ENCODE measurements around the gene SLC20A1.

The SLC20A1 gene, protein sequence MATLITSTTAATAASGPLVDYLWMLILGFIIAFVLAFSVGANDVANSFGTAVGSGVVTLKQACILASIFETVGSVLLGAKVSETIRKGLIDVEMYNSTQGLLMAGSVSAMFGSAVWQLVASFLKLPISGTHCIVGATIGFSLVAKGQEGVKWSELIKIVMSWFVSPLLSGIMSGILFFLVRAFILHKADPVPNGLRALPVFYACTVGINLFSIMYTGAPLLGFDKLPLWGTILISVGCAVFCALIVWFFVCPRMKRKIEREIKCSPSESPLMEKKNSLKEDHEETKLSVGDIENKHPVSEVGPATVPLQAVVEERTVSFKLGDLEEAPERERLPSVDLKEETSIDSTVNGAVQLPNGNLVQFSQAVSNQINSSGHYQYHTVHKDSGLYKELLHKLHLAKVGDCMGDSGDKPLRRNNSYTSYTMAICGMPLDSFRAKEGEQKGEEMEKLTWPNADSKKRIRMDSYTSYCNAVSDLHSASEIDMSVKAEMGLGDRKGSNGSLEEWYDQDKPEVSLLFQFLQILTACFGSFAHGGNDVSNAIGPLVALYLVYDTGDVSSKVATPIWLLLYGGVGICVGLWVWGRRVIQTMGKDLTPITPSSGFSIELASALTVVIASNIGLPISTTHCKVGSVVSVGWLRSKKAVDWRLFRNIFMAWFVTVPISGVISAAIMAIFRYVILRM

DNA sequence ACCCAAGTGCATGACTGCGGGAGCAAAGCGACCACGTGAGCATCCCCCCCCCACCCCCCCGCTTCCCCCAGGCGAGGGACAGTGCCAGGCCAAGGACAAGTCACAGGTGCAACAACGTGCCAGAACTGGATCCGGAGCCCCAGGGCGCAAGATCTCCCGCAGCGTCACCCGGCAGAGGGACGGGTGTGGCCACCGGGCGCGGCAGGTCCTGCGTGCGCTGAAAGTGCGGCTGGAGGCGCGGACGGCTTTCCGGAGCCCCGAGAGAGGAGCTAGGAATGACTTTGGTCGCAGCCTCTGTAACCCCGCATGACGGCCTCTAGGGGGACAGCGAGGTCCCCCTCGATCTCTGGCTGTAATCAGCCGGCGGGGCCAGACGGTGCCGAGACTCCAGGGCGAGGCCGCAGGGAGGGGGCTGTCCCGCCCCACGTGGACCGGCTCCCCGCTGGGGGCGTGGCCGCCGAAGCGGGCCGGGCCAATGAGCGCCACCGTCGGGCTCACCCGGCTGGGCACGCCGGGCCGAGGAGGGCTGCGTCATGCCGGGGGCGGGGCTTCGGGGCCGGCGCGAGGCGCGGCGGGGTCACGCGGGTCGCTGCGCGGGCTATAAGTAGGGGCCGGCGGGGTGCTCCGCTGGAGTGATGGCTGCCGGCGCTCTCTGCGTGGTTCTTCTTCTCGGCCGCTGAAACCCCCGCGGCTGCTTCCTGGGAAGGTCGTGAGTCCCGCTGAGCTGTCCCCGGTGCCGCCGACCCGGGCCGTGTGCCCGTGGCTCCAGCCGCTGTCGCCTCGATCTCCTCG is at the start of gene SLC20A1:
SLC20A1 (plus strand) TSS at position 630 of the 792 bp plus-strand sequence. CDS start 890 bp downstream, outside the sequence.
- in situ Hi-C loops (cut with MboI; ENCODE audit: low sequenced_read_pairs, unreplicated experiment), result no loop called here
- TF ChIP-seq, protein P1, sequence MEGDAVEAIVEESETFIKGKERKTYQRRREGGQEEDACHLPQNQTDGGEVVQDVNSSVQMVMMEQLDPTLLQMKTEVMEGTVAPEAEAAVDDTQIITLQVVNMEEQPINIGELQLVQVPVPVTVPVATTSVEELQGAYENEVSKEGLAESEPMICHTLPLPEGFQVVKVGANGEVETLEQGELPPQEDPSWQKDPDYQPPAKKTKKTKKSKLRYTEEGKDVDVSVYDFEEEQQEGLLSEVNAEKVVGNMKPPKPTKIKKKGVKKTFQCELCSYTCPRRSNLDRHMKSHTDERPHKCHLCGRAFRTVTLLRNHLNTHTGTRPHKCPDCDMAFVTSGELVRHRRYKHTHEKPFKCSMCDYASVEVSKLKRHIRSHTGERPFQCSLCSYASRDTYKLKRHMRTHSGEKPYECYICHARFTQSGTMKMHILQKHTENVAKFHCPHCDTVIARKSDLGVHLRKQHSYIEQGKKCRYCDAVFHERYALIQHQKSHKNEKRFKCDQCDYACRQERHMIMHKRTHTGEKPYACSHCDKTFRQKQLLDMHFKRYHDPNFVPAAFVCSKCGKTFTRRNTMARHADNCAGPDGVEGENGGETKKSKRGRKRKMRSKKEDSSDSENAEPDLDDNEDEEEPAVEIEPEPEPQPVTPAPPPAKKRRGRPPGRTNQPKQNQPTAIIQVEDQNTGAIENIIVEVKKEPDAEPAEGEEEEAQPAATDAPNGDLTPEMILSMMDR (IDR thresholded peaks at IDR 0.05; ENCODE audit: borderline replicate concordance, control extremely low read depth, extremely low read depth, insufficient read depth, missing control alignments), result peak; percentile 33
- peak; percentile 99 for DNase-seq (ENCODE audit: low spot score)

DNA sequence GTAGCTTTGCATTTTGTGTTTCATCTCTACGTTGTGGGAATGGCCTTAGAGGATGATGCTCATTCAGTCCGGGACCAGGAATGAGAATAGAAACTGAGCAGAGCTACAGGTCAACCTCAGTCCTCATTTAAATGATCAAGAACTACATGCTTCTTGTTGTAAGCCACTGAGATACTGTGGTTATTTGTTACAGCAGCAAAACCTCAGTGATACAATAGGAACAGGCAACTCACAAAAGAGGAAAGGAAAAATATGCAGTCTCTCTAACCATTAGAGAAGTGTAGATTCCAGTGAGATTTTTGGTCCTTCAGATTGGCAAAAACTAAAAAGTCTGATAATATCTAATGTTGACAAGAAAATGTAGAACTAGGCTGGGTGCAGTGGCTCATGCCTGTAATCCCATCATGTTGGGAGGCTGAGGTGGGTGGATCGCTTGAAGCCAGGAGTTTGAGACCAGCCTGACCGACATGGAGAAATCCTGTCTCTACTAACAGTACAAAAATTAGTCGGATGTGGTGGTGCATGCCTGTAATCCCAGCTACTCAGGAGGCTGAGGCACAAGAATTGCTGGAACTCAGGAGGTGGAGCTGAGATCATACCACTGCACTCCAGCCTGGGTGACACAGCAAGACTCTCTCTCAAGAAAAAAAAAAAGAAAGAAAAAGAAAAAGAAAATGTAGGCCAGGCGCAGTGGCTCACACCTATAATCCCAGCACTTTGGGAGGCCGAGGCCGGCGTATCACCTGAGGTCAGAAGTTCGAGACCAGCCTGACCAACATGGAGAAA is 48.0 kb upstream of the SLC20A1 start:
- in situ Hi-C loops (cut with MboI; ENCODE audit: low sequenced_read_pairs, unreplicated experiment), result loop anchor here (10.0 kb wide), 1 partner anchor 137 kb away; no protein-coding TSS in a partner anchor
- DNase-seq (ENCODE audit: low spot score), result no peak
- TF ChIP-seq, protein P1 (IDR thresholded peaks at IDR 0.05; ENCODE audit: borderline replicate concordance, control extremely low read depth, extremely low read depth, insufficient read depth, missing control alignments), result no peak

DNA sequence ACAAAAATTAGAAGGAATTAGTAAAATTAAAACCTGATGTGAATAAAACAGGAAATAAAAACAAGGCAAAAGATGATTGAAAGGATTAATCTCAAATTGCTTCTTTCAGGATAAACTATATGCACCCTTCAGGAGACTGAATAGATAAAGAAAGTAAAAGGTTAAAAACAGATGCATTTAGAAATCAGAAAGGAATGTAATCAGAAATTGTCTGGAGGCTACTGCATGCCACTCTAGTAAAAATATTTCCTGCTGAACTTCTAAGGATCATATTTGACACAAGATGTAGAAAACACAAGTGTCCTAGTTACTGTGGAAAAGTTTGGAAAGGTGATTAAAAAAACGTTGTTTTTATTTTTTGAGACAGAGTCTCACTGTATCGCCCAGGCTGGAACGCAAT is 45.1 kb upstream of the SLC20A1 start:
- TF ChIP-seq, protein P1 (IDR thresholded peaks at IDR 0.05; ENCODE audit: borderline replicate concordance, control extremely low read depth, extremely low read depth, insufficient read depth, missing control alignments), result no peak
- no peak for DNase-seq (ENCODE audit: low spot score)
- in situ Hi-C loops (cut with MboI; ENCODE audit: low sequenced_read_pairs, unreplicated experiment), result loop anchor here (25.0 kb wide), 1 partner anchor 287 kb away; no protein-coding TSS in a partner anchor

DNA sequence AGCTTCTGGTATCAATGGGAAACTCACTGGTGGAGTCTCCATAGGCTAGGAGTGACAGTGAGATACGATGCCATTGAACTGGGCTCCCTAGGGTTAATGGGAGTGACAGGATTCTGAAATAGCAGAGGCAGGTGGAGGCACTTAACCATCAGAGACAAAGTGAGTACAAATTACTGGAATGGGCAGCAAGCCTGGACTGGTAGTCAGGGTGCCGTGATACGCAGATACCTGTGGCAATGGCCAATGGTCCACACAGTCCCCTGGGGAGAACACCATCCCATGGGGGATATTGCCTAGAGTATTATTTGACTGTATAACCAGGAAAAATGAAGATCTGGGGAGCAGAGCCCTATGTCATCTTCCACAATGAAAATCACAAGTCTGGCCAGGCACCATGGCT is 44.0 kb upstream of the SLC20A1 start:
- in situ Hi-C loops (cut with MboI; ENCODE audit: low sequenced_read_pairs, unreplicated experiment), result loop anchor here (25.0 kb wide), 1 partner anchor 286 kb away; no protein-coding TSS in a partner anchor
- TF ChIP-seq, protein P1 (IDR thresholded peaks at IDR 0.05; ENCODE audit: borderline replicate concordance, control extremely low read depth, extremely low read depth, insufficient read depth, missing control alignments), result no peak

DNA sequence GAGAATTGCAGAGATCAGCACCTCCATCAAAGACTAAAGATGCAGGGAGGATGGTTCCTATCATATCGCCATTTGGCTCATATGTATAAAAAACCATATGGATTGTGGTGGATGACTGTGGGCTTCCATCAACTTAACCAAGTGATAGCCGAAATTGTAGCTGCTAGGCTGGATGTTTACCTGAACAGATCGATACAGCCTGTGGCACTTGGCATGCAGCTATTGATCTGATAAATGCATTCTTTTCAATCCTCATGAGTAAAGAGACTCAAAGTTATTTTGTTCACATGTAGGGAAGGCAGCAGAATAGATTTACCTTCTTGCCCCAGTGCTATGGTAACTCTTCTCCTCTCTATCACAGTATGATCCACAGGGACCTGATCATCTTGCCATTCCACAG is 42.8 kb upstream of the SLC20A1 start:
- in situ Hi-C loops (cut with MboI; ENCODE audit: low sequenced_read_pairs, unreplicated experiment), result loop anchor here (25.0 kb wide), 1 partner anchor 284 kb away; no protein-coding TSS in a partner anchor
- TF ChIP-seq, protein P1 (IDR thresholded peaks at IDR 0.05; ENCODE audit: borderline replicate concordance, control extremely low read depth, extremely low read depth, insufficient read depth, missing control alignments), result no peak
- DNase-seq (ENCODE audit: low spot score), result no peak

More for the DNA sequence above, 44.0 kb upstream of the SLC20A1 start:
- no peak for DNase-seq (ENCODE audit: low spot score)

All from GM13976 (cell line).